K562 (cell line): ENCODE data around the gene LIN28A. TPM values are rescaled to one million over a fixed set of nuclear protein-coding genes. Genes with fewer than 3 reads are reported as not detected.

ENCODE experiments used
- CUX1 ChIP-seq: fragments of 200-800 bp; sonication (Bioruptor generic); IDR thresholded peaks from 2 replicates; pipeline ENCODE4 v1.6.1; 2016; ENCODE audit warnings: missing genetic modification characterization, missing compliant biosample characterization
- ETV6 ChIP-seq, 3 experiments: fragments of 150-350 bp in 1 of 3; sonication (generic) in 1 of 3; formaldehyde crosslinking in 1 of 3; IDR thresholded peaks; 2 replicates each; pipeline versions ENCODE4 v1.6.1 to v1.8.0; 2014 to 2022; ENCODE audit warnings: borderline replicate concordance in 2 of 3, low read depth in 2 of 3, antibody characterized with exemption in 1 of 3, low read length in 1 of 3, mild to moderate bottlenecking in 1 of 3, missing genetic modification reagents in 1 of 3
- HDAC6 ChIP-seq: IDR thresholded peaks from 2 replicates; pipeline ENCODE4 v1.6.1; 2012; ENCODE audit warnings: low read depth, mild to moderate bottlenecking, control low read depth, inconsistent platforms, low read length, moderate library complexity
- MEF2A ChIP-seq: IDR thresholded peaks from 2 replicates; pipeline ENCODE4 v1.6.1; 2011; ENCODE audit warnings: low read depth, mild to moderate bottlenecking, low read length, moderate library complexity; ENCODE audit not compliant: control insufficient read depth
- SFPQ ChIP-seq: fragments of 200-400 bp; formaldehyde crosslinking; IDR thresholded peaks from 2 replicates; pipeline ENCODE4 v1.6.1; 2017; ENCODE audit warnings: mild to moderate bottlenecking, low read depth, low read length, moderate library complexity
- SPI1 ChIP-seq: IDR thresholded peaks from 2 replicates; pipeline ENCODE4 v1.6.1; 2011; ENCODE audit warnings: low read depth, low read length, control low read depth, borderline replicate concordance
- TSHZ1 ChIP-seq: fragments of 250-450 bp; sonication (Bioruptor Pico); IDR thresholded peaks from 2 replicates; pipeline ENCODE4 v1.4.0; 2020; ENCODE audit warnings: mild to moderate bottlenecking, moderate library complexity
- XRCC4 ChIP-seq: IDR thresholded peaks from one replicate; pipeline ENCODE4 v1.6.1; 2011; ENCODE audit not compliant: insufficient read depth, insufficient read length; ENCODE audit errors: extremely low read depth
- ZBTB43 ChIP-seq: sonication (generic); formaldehyde crosslinking; IDR thresholded peaks from 2 replicates; pipeline ENCODE4 v1.8.0; 2023; ENCODE audit warnings: mild to moderate bottlenecking, missing genetic modification reagents
- ZNF140 ChIP-seq: fragments of 250-450 bp; sonication (Bioruptor Pico); IDR thresholded peaks from 2 replicates; pipeline ENCODE4 v1.8.0; 2021; ENCODE audit warnings: moderate library complexity, mild to moderate bottlenecking, inconsistent platforms
- ZNF512 ChIP-seq: IDR thresholded peaks from 2 replicates; pipeline ENCODE4 v1.6.1; 2016; ENCODE audit warnings: missing genetic modification characterization, missing compliant biosample characterization
- polyA plus RNA-seq, 8 experiments: library from polyadenylated mRNA; depleted of rRNA in 4 of 8; stranded (reverse) in 5 of 8; unstranded in 3 of 8; fragments of >200 nt; fragmentation: Nextera tagmentation in 2 of 8; fragmentation: Illumina TruSeq in 1 of 8; extraction: Ambion mirVana in 2 of 8; extraction: Trizol in 1 of 8; gene quantifications; 2 replicates each; pipeline versions ENCODE4 v1.2.1 to v1.2.3, GENCODE V29; 2011 to 2014; ENCODE audit warnings: inconsistent platforms in 1 of 8, missing spikeins in 1 of 8
- total RNA-seq, 7 experiments: library from RNA; depleted of rRNA in 6 of 7; stranded (reverse); fragments of >200 nt in 6 of 7; fragmentation: Illumina TruSeq in 2 of 7; extraction: Trizol in 2 of 7; gene quantifications; 2 replicates each; pipeline versions ENCODE4 v1.2.1 to v1.2.3, GENCODE V29; 2011 to 2021; ENCODE audit warnings: low replicate concordance in 1 of 7

Gene LIN28A
- total and polyA plus RNA-seq, 9 of the 15 experiments (the other 6 are each of a cell fraction or from before 2014, with no cell fraction given): 0.80 to 5.4 (median 3.9) TPM

- no peak for TF ChIP-seq CUX1 (CRISPR knock-in tag)
- TF ChIP-seq XRCC4: no peak
- no peak for TF ChIP-seq TSHZ1 (CRISPR knock-in tag)
- no peak for TF ChIP-seq ZNF512 (tag)
- TF ChIP-seq SPI1: peak; percentile 94
- TF ChIP-seq HDAC6: no peak
- TF ChIP-seq ZBTB43 (CRISPR knock-in tag): peak; percentile 71; the same call in 1 of the 2 replicates
- TF ChIP-seq ZNF140 (CRISPR knock-in tag): no peak
- no peak for TF ChIP-seq MEF2A
- no peak for TF ChIP-seq ETV6 (IDR thresholded peaks at IDR 0.05; ENCODE audit: borderline replicate concordance in 1 of 2, low read depth in 2 of 2, low read length in 1 of 2)
- peak; percentile 35; the same call in 1 of the 2 replicates for TF ChIP-seq ETV6 (CRISPR knock-in tag; IDR thresholded peaks at IDR 0.05; ENCODE audit: borderline replicate concordance)
- no peak for TF ChIP-seq SFPQ
Observed at GRCh38 chr1:26431979-26432695, 21.5 kb downstream of the LIN28A start, which contains the start of gene DHDDS (continued).
